ENCODE data around the gene EPG5.

DNA sequence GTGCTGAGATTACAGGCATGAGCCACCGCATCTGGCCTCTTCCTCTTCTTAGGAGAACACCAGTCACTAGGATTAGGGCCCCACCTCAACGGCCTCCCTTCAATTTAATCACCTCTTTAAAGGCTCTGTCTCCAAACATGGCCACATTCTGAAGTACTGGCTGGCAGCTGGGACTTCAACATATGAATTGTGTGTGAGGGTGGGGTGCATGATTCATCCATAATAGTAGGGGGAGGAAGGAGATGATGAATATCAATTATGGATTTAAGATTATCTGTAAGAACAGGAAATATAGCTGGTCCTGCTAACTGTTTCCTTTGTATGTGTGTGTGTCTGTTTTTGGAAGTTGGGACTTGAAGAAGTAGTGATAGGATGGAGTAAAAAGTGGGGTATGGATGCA is 14.7 kb upstream of the EPG5 start:
- TF ChIP-seq, protein P1, sequence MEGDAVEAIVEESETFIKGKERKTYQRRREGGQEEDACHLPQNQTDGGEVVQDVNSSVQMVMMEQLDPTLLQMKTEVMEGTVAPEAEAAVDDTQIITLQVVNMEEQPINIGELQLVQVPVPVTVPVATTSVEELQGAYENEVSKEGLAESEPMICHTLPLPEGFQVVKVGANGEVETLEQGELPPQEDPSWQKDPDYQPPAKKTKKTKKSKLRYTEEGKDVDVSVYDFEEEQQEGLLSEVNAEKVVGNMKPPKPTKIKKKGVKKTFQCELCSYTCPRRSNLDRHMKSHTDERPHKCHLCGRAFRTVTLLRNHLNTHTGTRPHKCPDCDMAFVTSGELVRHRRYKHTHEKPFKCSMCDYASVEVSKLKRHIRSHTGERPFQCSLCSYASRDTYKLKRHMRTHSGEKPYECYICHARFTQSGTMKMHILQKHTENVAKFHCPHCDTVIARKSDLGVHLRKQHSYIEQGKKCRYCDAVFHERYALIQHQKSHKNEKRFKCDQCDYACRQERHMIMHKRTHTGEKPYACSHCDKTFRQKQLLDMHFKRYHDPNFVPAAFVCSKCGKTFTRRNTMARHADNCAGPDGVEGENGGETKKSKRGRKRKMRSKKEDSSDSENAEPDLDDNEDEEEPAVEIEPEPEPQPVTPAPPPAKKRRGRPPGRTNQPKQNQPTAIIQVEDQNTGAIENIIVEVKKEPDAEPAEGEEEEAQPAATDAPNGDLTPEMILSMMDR (IDR thresholded peaks at IDR 0.05 in 4 of 5, conservative IDR thresholded peaks at IDR 0.05 in 1 of 5): no peak
- TF ChIP-seq POLR2A (IDR thresholded peaks at IDR 0.05): no peak
